Measurements from ENCODE around the gene OPCML. TPM values are rescaled to one million over a fixed set of nuclear protein-coding genes. Genes with fewer than 3 reads are reported as not detected.

OPCML gene
- total RNA-seq, 1 experiment from 2014 or later: 0.58 TPM

DNA sequence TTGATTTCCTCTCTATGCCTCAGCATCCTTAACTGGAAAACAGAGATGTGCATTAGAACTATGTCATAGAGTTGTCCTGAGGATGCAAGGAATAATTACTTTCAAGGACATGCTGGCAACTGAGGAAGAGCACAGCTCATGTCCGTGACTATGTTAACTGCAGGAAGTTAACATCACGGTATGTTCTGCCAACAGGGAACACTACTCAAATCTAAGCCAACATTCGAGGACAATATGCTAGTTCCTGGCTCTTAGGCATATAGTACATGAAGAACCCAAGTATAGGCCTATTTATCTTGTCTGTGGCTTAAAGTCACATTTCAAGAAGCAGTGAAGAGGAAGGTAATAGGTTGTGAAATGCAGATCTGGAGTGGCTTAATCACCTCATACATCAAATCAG, 1032.6 kb downstream of the OPCML start:
- Histone ChIP-seq H3K36me3 (no peaks in the 10 kb centered on the region), H3K9me3 (replicated peaks) (no peaks in the 10 kb centered on the region), H3K4me3 (no peak overlapping the region), H3K4me1 (replicated peaks) (no peaks in the 10 kb centered on the region), H3K27me3 (replicated peaks) (no peaks in the 10 kb centered on the region), H3K27ac (no peak overlapping the region)
- DNase-seq (ENCODE audit: low read depth in 1 of 2, low spot score in 2 of 2): no peak

DNA sequence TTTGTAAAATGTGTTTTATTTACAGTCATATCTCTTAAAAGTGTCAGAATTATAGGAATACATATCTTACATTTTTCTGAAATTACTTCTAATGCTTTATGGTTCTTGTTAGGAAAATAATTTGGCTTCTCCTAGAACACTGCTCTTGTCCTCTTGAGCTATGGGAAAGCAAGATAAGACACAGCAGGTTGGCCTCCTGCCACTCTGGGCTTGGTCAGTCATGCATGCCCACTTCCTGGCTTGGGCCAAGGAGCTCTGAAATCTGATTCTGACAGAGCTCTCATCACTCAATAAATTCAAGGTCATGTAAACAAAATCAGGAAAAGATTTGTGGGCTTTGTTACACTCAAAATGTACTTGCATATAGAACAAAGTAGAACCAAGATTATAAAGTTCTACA, 1036.0 kb downstream of the OPCML start:
- Histone ChIP-seq H3K27ac (no peak overlapping the region), H3K9me3 (replicated peaks) (no peaks in the 10 kb centered on the region), H3K27me3 (replicated peaks) (no peaks in the 10 kb centered on the region), H3K36me3 (no peaks in the 10 kb centered on the region), H3K4me1 (replicated peaks) (no peaks in the 10 kb centered on the region), H3K4me3 (no peak overlapping the region)
- DNase-seq (ENCODE audit: low read depth in 1 of 2, low spot score in 2 of 2): no peak

DNA sequence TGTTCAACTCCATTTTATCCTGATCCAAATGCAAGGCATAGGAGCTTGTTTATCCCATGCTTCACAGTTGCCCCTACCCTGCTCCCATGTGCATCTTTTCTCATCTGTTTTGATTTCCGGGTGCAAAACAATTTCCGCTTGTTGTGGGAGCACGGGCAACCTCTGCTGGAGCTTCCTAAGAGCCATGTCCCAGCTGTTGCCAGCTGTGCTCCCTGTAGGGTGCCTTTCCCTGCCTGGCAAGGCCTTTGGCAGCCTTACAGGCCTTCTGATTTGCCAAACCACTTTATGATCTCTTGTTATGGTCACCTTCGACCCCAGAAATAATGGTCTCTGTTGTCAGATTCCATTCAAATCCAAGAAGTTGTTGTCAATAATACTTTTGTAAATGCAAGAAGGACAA, 1038.5 kb downstream of the OPCML start:
- H3K27me3 ChIP-seq (replicated peaks): no peaks in the 10 kb centered on the region
- H3K4me3 ChIP-seq: no peak overlapping the region
- no peaks in the 10 kb centered on the region for H3K9me3 ChIP-seq (replicated peaks)

DNA sequence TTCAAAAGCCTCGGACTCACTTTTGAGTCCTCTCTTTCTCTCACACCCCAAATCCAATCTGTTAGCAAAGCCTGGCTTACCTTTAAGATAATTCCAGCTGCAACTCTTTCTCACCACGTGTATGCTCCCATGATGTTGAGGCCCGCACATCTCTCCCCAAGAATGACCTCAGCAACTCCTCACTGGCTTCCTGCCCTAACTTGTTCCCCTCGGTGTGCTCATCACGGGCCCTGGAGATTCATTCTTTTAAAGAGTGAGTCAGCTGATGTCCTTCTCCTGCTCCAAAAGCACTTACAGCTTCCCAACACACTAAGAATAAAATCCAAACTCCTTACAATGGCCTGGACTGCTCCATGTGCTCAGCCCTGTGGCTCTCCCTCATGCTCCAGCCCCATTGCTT, 1041.3 kb downstream of the OPCML start:
- Histone ChIP-seq H3K4me1 (replicated peaks) (no peaks in the 10 kb centered on the region), H3K27ac (no peak overlapping the region), H3K36me3 (no peaks in the 10 kb centered on the region), H3K4me3 (no peak overlapping the region), H3K27me3 (replicated peaks) (no peaks in the 10 kb centered on the region), H3K9me3 (replicated peaks) (no peaks in the 10 kb centered on the region)
- DNase-seq (ENCODE audit: low read depth in 1 of 2, low spot score in 2 of 2): no peak

More for the DNA sequence above, 1038.5 kb downstream of the OPCML start:
- Histone ChIP-seq H3K36me3 (no peaks in the 10 kb centered on the region), H3K4me1 (replicated peaks) (no peaks in the 10 kb centered on the region), H3K27ac (no peak overlapping the region)
- DNase-seq (ENCODE audit: low read depth in 1 of 2, low spot score in 2 of 2): no peak

DNA sequence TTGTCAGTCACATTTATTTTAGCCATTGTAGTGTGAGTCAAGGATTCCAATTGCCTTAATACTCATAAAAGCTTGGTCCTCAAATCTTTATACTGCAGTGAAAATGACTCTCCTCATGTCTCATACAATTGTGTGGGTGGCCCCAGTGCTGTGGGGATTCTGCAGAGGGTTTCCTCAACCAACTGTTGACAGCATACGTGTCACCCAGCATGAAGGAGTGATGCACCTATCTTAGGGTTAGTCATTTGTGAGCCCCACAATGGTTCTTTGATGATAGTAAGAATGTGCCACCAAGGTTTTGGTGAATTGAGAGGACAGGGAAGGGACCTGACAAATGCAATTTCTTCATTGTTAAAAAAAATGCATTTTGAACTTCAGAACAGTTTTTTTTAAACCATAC, 1046.2 kb downstream of the OPCML start:
- no peaks in the 10 kb centered on the region for H3K36me3 ChIP-seq
- H3K4me3 ChIP-seq: no peak overlapping the region
- no peak overlapping the region for H3K27ac ChIP-seq
- no peaks in the 10 kb centered on the region for H3K9me3 ChIP-seq (replicated peaks)
- H3K27me3 ChIP-seq (replicated peaks): no peaks in the 10 kb centered on the region
- no peak for DNase-seq (ENCODE audit: low read depth in 1 of 2, low spot score in 2 of 2)
- no peaks in the 10 kb centered on the region for H3K4me1 ChIP-seq (replicated peaks)

DNA sequence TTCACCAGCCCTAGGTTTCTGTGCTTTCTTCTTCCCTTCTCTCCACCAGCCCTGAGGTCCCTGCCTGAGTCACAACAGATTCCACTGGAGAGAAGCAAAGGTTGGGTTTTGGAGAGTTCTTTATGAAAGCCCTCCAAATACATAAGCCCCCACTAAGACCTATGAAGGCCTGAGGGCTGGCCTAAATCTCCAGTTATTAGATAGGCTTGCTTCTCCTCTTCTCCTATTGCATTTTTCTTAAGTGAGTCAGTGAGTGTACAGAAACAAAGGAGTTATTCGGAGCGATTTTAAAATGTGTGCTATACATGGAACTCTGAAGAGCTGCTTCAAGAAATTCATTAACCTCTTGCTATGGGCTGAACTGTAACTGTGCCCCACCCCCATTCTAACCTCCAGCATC, 1057.3 kb downstream of the OPCML start:
- Histone ChIP-seq H3K36me3 (no peaks in the 10 kb centered on the region), H3K9me3 (replicated peaks) (no peaks in the 10 kb centered on the region), H3K4me1 (replicated peaks) (no peaks in the 10 kb centered on the region), H3K4me3 (no peak overlapping the region), H3K27ac (no peak overlapping the region), H3K27me3 (replicated peaks) (no peaks in the 10 kb centered on the region)
- DNase-seq (ENCODE audit: low read depth in 1 of 2, low spot score in 2 of 2): no peak

DNA sequence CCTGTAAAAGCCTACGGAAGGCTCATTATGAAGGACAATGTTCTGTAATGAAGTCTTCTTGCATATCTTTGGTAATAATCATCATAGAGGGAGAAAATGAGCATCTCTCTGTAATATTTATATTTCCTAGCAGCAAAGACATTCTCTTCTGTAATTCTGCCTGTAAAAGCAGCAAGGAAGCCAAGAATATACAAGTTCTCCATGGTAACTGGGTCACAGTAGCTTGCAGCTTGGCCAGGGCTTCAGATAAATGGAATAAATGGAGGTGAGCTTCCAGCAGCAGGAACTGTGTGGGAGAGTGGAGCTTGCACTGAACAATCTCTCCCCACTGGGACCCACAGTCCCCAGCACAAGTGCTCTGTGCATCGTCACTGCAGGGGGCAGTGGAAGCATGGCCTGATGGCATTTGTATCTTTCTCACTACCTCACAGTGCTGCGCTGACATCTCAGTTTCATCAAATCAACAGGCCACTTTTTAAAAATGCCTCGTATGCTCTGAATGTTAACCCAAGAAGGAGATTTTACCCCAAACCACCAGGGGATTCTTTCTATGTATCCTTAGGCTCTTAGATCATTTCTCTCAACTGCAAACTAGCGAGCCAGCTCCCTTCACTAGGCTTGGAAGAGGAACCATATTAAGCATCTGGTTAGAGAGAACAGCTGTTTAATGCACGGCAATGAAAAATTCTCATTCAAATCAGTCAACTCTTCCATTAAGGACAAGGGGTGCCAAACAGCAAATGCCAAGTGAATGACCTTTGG, 1059.7 kb downstream of the OPCML start:
- no peaks in the 10 kb centered on the region for H3K9me3 ChIP-seq (replicated peaks)
- DNase-seq (ENCODE audit: low read depth in 1 of 2, low spot score in 2 of 2): no peak
- H3K36me3 ChIP-seq: no peaks in the 10 kb centered on the region
- H3K4me3 ChIP-seq: no peak overlapping the region
- no peaks in the 10 kb centered on the region for H3K4me1 ChIP-seq (replicated peaks)
- no peaks in the 10 kb centered on the region for H3K27me3 ChIP-seq (replicated peaks)
- no peak overlapping the region for H3K27ac ChIP-seq

DNA sequence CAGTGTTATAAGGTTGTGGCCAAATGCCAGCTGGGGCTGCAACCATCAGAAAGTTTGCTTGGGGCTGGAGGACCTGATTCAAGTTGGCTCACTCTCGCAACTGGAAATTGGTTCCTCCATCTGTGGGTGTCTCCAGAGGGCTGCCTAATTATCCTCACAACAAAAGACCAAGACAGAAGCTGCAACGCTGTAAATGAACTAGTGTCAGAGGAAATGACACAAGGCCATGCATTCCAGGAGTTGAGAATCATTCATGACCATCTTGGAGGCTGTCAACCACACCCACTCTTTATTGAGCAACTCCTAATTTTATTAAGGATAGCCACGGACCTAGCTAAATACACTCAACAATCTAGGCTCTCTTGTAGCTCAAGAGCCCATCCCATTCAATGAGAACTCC, 1060.8 kb downstream of the OPCML start:
- Histone ChIP-seq H3K36me3 (no peaks in the 10 kb centered on the region), H3K27ac (no peak overlapping the region), H3K4me1 (replicated peaks) (no peaks in the 10 kb centered on the region), H3K9me3 (replicated peaks) (no peaks in the 10 kb centered on the region), H3K27me3 (replicated peaks) (no peaks in the 10 kb centered on the region), H3K4me3 (no peak overlapping the region)
- DNase-seq (ENCODE audit: low read depth in 1 of 2, low spot score in 2 of 2): no peak

DNA sequence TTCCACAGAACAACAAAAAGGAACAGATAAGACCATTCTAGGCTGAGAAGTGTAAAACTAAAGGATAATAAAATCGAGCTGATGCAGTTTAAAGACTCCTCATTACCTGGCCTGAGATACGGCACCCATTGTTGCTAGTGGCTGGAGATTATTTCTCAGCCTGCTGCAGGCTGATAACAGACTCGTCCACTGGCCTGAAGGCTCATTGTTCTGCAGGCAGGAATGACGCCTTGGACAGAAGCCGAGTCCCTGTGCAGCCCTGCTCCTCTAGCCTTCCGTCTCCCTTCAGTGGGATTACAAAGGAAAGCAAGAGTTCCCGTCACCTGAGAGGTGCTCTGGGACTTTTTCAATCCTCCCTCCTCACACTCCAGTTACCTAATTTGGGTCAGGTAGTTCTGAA, 1065.3 kb downstream of the OPCML start:
- Histone ChIP-seq H3K27me3 (replicated peaks) (no peaks in the 10 kb centered on the region), H3K9me3 (replicated peaks) (no peaks in the 10 kb centered on the region), H3K36me3 (no peaks in the 10 kb centered on the region), H3K4me1 (replicated peaks) (no peaks in the 10 kb centered on the region), H3K4me3 (no peak overlapping the region), H3K27ac (no peak overlapping the region)
- DNase-seq (ENCODE audit: low read depth in 1 of 2, low spot score in 2 of 2): no peak

DNA sequence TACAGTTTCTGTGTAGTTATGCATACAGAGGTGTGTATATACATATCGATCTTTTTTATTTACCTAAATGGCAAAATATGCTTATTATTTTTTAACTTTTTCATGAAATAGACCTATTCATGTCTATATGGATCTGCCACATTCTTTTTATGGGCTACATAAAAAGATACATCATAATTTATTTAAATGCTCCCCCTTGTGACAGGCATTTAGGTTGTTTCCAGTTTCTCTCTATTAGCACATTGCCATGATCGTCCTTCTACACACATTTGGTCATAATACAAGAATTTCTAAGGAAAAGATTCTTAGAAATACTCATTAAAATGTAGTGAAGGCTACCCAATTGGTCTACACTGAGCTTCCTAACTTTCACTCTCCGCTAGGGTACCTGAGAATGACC, 1067.4 kb downstream of the OPCML start:
- H3K9me3 ChIP-seq (replicated peaks): no peaks in the 10 kb centered on the region

DNA sequence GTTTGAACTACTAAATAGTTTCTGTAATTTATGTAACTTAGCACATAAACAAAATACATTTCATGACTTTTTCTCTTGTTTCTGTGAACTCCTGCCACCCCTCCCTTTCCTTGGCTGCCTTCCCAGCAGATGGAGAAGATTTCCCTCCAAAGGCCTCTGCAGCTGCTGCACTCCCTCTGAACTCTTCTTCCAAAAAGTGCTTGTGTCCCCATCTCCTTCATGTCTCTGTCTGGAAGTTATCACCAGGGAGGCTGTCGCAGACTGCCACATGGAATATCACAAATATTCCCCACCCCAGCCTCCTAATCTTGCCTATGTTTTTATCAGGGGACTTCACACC, 1068.3 kb downstream of the OPCML start:
- no peaks in the 10 kb centered on the region for H3K9me3 ChIP-seq (replicated peaks)
- H3K4me1 ChIP-seq (replicated peaks): no peaks in the 10 kb centered on the region
- H3K36me3 ChIP-seq: no peaks in the 10 kb centered on the region
- DNase-seq (ENCODE audit: low read depth in 1 of 2, low spot score in 2 of 2): no peak
- H3K4me3 ChIP-seq: no peak overlapping the region
- H3K27me3 ChIP-seq (replicated peaks): no peaks in the 10 kb centered on the region
- no peak overlapping the region for H3K27ac ChIP-seq

More for the DNA sequence above, 1067.4 kb downstream of the OPCML start:
- no peaks in the 10 kb centered on the region for H3K4me1 ChIP-seq (replicated peaks)
- no peaks in the 10 kb centered on the region for H3K36me3 ChIP-seq
- H3K27me3 ChIP-seq (replicated peaks): no peaks in the 10 kb centered on the region
- H3K4me3 ChIP-seq: no peak overlapping the region
- no peak for DNase-seq (ENCODE audit: low read depth in 1 of 2, low spot score in 2 of 2)
- no peak overlapping the region for H3K27ac ChIP-seq

DNA sequence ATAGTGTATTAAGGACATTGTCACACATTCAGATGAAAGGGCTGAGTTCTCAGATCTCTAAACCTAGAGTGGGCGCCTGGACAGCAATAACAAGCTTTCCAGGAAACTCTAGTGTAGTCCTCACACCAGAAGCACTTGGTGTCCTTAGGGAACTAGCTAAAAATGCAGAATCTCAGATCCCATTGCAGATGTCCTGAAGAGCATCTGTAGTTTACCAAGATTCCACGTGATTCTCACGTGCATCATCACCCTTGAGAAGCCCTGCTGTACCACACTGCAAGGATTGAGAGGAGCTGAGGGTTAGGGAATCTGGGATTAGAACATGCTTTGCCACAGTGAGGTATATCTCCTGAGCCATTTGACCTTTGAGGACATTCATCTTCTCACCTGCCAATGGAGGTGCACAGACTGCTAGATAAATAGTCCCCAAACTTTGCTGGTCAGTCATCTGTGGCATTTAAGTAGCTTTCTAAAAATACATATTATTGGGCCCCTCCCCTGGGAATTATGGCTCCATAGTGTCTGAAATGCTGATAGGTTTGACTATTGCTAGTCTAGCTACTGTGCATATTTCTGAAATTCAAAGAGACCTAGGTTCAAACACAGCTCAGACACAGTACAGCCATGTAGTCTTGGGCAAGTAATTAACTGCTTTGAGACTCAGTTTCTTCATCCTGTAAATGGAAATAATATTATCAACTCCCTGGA, 1068.9 kb downstream of the OPCML start:
- Histone ChIP-seq H3K9me3 (replicated peaks) (no peaks in the 10 kb centered on the region), H3K4me3 (no peak overlapping the region), H3K4me1 (replicated peaks) (no peaks in the 10 kb centered on the region), H3K27ac (no peak overlapping the region), H3K27me3 (replicated peaks) (no peaks in the 10 kb centered on the region), H3K36me3 (no peaks in the 10 kb centered on the region)
- DNase-seq (ENCODE audit: low read depth in 1 of 2, low spot score in 2 of 2): no peak

DNA sequence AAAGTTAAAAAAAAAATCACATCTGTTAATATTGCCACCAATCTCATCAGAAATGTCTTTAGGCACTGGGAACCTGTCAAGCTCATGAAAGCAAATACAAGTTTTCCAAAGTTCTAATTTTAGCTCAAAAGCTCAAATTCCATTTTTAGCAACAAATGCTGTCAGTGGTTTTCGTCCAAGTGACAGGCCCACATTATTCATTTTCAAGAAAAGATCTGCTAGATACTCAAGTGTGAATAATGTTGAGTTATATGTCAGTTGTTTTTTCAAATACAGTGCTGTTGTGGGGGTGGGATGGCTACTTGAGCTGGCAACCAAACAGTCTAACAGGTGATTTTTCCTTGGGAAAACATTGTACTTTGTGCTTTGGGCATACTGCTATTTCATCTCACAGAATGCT, 1072.6 kb downstream of the OPCML start:
- no peaks in the 10 kb centered on the region for H3K27me3 ChIP-seq (replicated peaks)
- DNase-seq (ENCODE audit: low read depth in 1 of 2, low spot score in 2 of 2): no peak
- H3K27ac ChIP-seq: no peak overlapping the region
- no peaks in the 10 kb centered on the region for H3K9me3 ChIP-seq (replicated peaks)
- H3K36me3 ChIP-seq: no peaks in the 10 kb centered on the region
- no peaks in the 10 kb centered on the region for H3K4me1 ChIP-seq (replicated peaks)
- no peak overlapping the region for H3K4me3 ChIP-seq

DNA sequence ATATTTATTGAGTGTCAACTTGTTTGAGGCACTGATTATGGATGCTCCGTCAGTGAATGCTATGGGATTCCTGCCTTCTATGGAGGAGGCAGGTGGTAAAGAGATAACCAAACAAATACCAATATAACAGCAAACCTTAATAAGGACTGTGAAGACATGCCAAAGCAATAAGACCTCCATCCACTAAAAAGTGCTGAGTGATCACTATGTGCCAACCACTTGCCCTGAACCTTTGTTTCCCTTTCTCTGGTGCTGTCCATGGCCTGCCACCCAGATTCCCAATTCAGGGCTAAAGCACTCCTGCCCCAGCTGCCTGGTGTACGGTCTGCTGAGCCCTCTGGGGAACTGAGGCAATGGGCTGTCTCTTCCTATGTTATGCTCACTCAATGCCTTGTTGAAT, 1074.9 kb downstream of the OPCML start:
- no peak overlapping the region for H3K4me3 ChIP-seq
- no peaks in the 10 kb centered on the region for H3K36me3 ChIP-seq
- no peak overlapping the region for H3K27ac ChIP-seq
- no peak for DNase-seq (ENCODE audit: low read depth in 1 of 2, low spot score in 2 of 2)
- H3K27me3 ChIP-seq (replicated peaks): no peaks in the 10 kb centered on the region
- no peaks in the 10 kb centered on the region for H3K9me3 ChIP-seq (replicated peaks)
- H3K4me1 ChIP-seq (replicated peaks): no peaks in the 10 kb centered on the region
